NK-92 (cell line): ENCODE measurements around the gene FRMD4A.
"Not testable (repeated sequence)": the region's sequence is repeated elsewhere in the genome, so short reads cannot be mapped to it uniquely, and the experiment has no call there.

Experiments
- DNase-seq: peaks from one replicate; lab custom pipeline; 2025; ENCODE audit not compliant: unreplicated experiment; lab: John Stamatoyannopoulos, UW

The FRMD4A gene

GRCh38 chr10:14116021-14116420 is 214.7 kb downstream of the FRMD4A start:
- DNase-seq = no peak

GRCh38 chr10:14114791-14115190 is 215.9 kb downstream of the FRMD4A start:
- DNase-seq = no peak

- no peak for DNase-seq
These were observed 218.7 kb downstream of the FRMD4A start for GRCh38 chr10:14112056-14112455.

GRCh38 chr10:14111208-14111607 is 219.5 kb downstream of the FRMD4A start:
- DNase-seq = no peak

GRCh38 chr10:14106828-14107227 is 223.9 kb downstream of the FRMD4A start:
- DNase-seq = no peak

- no peak for DNase-seq
These were observed 228.7 kb downstream of the FRMD4A start for GRCh38 chr10:14102056-14102455.

- DNase-seq = no peak
These were observed 230.8 kb downstream of the FRMD4A start for GRCh38 chr10:14099885-14100284.

GRCh38 chr10:14093730-14094484 is 236.8 kb downstream of the FRMD4A start:
- DNase-seq = no peak

GRCh38 chr10:14092799-14093198 is 237.9 kb downstream of the FRMD4A start:
- DNase-seq = no peak

GRCh38 chr10:14089556-14090292 is 241.0 kb downstream of the FRMD4A start:
- no peak for DNase-seq

- no peak for DNase-seq
These were observed 243.2 kb downstream of the FRMD4A start for GRCh38 chr10:14087566-14087965.

GRCh38 chr10:14086596-14086995 is 244.1 kb downstream of the FRMD4A start:
- DNase-seq = no peak

- DNase-seq = no peak
These were observed 245.8 kb downstream of the FRMD4A start for GRCh38 chr10:14084875-14085274.

GRCh38 chr10:14080795-14081194 is 249.9 kb downstream of the FRMD4A start:
- no peak for DNase-seq

GRCh38 chr10:14077430-14077829 is 253.3 kb downstream of the FRMD4A start:
- no peak for DNase-seq

GRCh38 chr10:14074062-14074884 is 256.5 kb downstream of the FRMD4A start:
- DNase-seq = no peak

GRCh38 chr10:14072541-14072940 is 258.2 kb downstream of the FRMD4A start:
- DNase-seq = no peak

GRCh38 chr10:14071956-14072355 is 258.8 kb downstream of the FRMD4A start:
- DNase-seq = no peak

GRCh38 chr10:14068601-14069250 is 262.0 kb downstream of the FRMD4A start:
- DNase-seq = no peak

- not testable (repeated sequence) for DNase-seq
These were observed 263.1 kb downstream of the FRMD4A start for GRCh38 chr10:14067638-14068037.

GRCh38 chr10:14066106-14066505 is 264.6 kb downstream of the FRMD4A start:
- no peak for DNase-seq
